HG03039 (cell line): Measurements from ENCODE around the gene DDT.
"Not testable (repeated sequence)": the region's sequence is repeated elsewhere in the genome, so short reads cannot be mapped to it uniquely, and the experiment has no call there.

Source experiments
- ATAC-seq: cut with Tn5 transposase; IDR thresholded peaks from one replicate; pipeline ENCODE4 v1.9.1; 2021; ENCODE audit warnings: mild to moderate bottlenecking, moderate library complexity; ENCODE audit not compliant: unreplicated experiment

DDT gene

DNA sequence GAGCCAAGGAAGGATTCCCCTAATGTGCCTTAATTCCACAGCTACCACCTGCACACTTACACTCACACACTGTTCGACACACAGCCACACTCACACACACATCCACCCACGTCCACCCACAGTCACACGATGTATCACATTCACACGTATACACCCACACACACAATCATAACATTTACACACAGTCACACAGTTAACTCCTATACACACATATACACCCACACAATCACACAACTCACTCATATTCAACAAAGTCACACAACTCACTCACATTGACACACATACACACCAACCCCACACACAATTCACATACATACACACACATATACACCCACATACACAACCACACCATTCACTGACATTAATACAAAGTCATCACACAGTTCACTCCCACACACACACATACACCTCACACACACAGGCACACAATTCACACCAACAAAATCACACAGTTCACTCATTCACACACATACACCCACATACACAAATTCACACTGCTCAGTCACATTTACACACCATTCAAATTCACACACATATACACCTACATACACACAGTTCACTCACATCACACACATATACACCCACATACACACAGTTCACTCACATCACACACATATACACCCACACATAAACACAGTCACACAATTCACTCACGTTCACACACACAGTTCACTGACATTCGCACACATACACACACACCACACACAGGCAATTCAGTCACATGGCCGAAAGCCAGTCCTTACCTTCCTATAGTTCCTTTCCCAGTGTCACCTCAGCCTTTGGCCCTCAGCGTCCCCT, 19.8 kb downstream of the DDT start:
- not testable (repeated sequence) for ATAC-seq

DNA sequence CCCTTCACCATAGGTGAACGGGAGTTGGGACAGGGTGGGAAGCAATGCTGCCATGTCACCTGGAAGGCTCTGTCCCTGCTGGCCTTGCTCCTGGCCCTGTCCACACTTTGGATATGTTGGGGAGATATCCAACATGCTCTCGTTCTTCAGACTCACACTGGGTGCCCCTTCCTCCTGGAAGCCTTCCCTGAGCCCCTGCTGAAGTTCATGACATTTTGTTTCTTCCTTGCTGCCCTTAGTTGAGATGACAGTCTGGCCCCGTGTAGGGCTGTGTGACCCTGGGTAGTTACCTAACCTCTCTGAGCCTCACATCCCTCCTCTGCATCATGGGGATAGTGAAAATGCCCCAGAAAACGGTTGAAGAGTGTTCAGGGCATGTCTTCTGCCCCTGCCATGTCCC, 20.8 kb downstream of the DDT start:
- ATAC-seq, result not testable (repeated sequence)

DNA sequence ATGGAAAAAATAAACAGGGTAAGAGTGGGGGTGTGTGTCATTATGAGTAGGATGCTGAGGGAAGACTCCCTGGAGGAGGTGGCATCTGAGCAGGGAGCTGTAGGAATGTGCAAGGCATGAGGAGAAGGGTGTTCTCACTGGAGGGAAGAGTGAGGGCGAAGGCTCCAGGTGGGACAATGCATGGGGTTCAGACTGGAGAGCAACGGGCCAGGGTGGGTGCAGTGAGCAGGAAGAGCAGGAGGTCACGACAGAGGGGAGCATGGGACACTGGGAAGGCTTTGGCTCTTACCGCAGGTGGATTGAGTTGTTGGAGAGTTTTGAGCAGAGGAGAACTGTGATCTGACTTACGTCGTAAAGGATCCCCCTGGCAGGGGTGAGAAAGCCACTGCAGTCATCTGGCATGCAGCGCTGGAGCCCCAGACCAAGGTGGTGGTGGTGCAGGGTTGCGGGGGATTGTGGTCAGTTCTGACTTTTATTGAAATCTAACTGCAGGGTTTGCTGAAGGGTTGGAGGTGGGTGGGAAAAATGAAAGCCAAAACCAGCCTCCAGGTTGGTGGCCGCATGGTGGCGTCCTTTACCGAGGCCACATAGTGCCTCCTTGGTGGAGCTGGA, 21.3 kb downstream of the DDT start:
- not testable (repeated sequence) for ATAC-seq

DNA sequence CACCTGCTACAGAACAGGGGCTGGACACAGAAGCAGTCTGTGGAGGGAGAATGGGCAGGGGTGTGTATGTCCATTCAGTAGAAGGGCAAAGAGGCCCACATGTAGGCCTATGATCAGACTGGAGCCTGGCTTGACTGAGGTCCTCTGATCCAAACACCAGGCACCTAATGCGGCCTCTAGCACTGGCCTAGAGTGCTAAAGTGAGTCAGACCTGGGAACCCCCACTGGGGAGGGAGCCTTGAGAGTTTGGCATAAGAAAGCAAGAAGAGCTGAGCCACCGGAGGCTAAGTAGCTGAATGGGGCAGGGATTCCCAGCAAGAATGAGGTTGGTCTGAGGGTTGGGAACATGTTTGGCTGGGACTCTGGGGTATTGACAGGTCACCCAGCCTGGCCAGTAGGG, 22.9 kb downstream of the DDT start:
- not testable (repeated sequence) for ATAC-seq

DNA sequence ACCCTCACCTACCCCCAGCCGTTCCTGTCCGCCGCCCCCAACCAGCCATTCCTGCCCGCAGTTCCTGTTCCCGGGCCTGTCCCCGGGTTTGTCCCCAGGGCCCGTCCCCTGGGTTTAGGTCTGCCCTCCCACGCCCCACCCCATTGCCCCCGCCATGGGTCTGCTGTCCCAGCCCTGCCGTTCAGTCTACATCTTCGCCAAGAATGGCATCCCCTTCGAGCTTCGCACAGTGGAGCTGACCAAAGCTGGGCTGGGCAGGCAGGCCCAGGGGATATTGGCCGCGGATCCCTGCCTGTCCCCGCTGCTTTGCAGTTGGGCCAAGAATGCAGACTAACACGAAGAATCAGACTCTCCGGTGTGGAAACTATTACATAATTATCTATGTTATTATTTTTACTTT, 24.5 kb downstream of the DDT start:
- not testable (repeated sequence) for ATAC-seq

DNA sequence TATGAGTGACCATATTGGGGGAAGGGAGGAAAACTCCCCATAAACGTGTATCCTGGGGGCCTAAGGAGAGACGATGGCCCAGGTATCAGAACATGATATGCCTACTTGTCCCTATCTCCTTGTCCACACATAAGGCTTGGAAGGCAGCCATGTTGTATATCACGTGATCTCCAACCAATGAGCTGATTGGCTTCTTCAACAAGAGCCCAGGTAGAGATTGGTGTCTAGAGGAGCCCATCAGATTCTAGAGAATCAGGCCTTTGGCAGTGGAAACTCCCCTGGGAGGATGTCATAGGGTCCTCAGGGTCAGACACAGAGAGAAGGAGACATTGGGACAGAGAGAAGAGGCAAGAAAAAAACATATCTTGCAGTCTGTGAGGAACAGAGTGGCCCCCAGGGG, 26.9 kb downstream of the DDT start:
- not testable (repeated sequence) for ATAC-seq

DNA sequence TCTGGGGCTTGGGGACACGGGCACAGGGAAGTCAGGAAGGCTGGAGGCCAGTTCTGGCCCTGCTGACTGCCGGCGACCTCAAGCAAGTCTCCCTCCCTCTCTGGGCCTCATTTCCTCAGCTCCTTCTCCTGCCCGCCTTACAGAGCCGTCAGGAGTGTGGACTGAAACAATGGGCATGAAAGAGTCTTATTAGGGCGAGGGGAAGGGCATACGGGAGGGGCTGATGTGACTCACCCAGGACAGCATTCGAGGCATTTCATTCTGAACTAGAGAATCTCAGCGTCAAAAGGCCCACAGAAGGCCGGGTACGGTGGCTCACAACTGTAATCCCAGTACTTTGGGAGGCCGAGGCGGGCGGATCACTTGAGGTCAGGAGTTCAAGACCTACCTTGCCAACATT, 34.1 kb downstream of the DDT start:
- ATAC-seq, result not testable (repeated sequence)

DNA sequence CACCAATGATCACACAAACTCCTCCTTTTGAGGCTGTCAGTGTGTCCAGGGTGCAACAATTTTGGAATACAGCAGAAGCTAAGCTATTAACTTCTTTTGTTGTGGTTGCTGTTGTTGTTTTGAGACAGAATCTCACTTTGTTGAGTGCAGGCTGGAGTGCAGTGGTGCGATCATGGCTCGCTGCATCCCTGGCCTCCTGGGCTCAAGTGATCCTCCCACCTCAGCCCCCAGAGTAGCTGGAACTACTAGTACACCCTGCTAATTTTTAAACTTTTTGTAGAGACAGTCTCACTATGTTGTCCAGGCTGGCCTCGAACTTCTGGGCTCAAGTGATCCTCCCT, 35.3 kb downstream of the DDT start:
- ATAC-seq, result no peak

DNA sequence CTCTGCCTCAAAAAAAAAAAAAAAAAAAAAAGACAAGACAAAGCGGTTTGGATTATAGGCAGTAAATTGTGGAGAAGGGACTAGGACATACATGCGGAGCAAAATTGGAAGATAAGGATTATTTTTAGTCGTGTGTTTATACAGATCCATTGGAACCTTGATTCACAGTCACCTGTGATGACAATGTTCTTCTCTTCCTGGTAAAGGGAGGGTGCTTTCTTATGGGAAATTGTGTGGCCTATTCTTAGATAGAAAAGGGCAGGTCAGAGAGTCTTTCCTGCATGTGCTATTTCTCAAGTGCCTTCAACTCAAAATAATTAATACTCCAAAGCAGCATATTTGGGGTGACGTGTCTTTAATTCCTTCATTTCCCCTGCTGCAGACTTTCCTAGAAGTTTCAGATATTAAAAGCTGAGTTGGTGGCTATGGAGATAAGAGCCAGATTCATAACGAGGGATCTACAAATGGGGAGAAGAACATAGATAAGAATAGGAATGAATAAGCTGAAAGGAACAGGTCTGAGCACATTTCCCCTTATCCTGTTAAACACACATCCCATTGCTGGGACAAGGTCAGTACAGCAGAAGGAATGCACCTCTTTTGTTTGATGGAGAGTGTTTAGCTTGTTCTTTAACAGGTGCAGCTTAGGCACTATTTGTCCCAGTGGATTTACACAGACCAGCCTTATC, 35.8 kb downstream of the DDT start:
- ATAC-seq, result no peak

DNA sequence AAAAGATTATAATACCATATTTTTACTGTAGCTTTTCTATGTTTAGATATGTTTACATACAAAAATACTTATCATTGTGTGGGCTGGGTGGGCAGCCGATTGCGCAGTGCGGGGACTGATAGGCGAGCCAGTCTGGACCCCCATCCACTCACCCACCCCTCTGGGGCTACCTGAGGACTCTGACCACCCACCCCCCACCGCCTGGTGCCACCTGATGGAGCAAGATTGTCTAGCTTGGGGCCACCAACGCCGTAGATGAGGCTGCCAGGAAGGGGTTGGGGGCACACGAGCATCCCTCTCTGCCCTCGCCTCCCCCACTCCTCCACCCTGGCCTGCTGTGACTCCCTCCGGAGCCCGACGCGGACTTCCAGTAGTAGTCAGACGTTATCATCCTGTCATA, 47.7 kb downstream of the DDT start:
- no peak for ATAC-seq

DNA sequence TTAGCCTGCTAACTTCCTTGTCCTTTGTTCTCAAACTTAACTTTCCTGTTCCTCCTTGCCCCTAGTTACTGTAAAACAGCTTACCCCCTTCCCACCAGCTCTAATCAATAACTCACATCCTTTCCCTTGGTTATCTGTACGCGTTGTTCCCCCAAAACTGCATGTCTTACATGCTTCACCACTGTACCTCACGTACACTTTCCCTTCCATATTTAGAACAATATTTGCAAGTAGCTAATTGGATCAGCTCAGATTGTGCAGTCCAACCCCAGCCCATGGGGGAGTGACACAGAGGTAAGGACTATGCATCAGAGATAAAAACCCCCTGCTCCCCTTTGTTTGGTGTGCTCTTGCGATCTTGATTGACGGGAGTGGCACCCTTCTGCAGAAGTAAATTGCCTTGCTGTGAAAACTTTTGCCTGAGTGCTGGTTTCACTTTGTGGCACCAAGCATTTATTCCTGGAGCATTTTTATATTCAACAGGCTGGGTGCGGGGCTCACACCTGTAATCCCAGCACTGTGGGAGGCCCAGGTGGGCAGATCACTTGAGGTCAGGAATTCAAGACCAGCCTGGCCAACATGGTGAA, 49.1 kb downstream of the DDT start:
- ATAC-seq, result no peak

DNA sequence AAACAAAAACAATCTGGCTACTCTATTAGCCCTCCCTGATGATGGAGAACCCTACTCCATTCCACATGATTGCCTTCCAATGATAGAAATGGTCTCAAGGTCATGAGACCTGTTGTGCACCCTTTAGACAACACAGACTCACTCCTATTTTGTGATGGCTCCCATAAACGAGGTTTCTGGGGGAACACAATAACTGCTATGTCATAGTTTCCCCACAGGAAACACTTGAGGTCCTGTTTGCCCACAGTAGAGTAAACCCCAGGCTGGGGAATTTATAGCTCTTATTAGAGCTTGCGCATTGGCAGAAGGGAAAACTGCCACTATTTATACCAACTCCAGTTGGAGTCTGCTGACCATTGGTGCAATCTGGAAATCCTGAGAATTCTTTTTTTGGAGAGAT, 51.3 kb downstream of the DDT start:
- no peak for ATAC-seq

DNA sequence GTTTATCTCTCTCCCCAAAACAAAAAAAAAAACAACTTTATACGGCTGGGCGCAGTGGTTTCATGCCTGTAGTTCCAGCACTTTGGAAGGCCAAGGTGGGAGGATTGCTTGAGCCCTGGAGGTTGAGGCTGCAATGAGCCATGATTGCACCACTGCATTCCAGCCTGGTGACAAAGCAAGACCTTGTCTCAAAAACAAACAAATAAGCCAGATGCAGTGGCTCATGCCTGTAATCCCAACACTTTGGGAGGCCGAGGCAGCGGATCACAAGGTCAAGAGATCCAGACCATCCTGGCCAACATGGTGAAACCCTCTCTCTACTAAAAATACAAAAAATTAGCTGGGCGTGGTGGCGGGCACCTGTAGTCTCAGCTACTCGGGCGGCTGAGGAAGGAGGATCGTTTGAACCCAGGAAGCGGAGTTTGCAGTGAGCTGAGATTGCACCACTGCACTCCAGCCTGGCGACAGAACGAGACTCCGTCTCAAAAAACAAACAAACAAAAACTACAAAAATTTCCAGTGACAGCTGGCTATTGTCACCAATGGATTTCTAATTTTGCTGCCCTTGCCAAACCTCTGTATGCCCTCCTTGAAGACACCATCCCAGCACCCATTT, 52.5 kb downstream of the DDT start:
- ATAC-seq, result not testable (repeated sequence)
